Measurements from ENCODE around the gene C1orf210.

C1orf210 gene

GRCh38 chr1:43307458-43308158 is 22.2 kb upstream of the C1orf210 start:
- no peak overlapping the region for H3K27ac ChIP-seq (replicated peaks; ENCODE audit: low read length)
- H3K4me3 ChIP-seq (ENCODE audit: low read length in 2 of 2): no peak overlapping the region
- no peaks in the 10 kb centered on the region for H3K79me1 ChIP-seq (ENCODE audit: low read depth, low read length)
- H3K18ac ChIP-seq (ENCODE audit: low read length): no peak overlapping the region
- H2AFZ ChIP-seq (ENCODE audit: low read length): no peak overlapping the region
- peaks cover 0 to 2% (median 0%) of the 10 kb centered on the region in 3 experiments for H3K27me3 ChIP-seq (ENCODE audit: control insufficient read depth in 3 of 3, insufficient read depth in 3 of 3, low read depth in 1 of 3, low read length in 3 of 3)
- H3K9me3 ChIP-seq (replicated peaks in 1 of 2; ENCODE audit: control insufficient read depth in 2 of 2, insufficient read depth in 1 of 2, low read depth in 1 of 2, low read length in 2 of 2): no peaks in the 10 kb centered on the region
- H2BK12ac ChIP-seq (ENCODE audit: low read length): no peak overlapping the region
- DNase-seq (ENCODE audit: low spot score): no peak
- H3K36me3 ChIP-seq (replicated peaks in 1 of 2; ENCODE audit: control insufficient read depth in 2 of 2, insufficient read depth in 2 of 2, low read length in 2 of 2): no peaks in the 10 kb centered on the region
- no CpG with 5 or more reads among the region's 9 CpGs for WGBS, 2 donors (ENCODE audit: extremely low coverage in 2 of 2, insufficient read length in 2 of 2, insufficient replicate concordance in 1 of 2)
- H3K4me2 ChIP-seq (ENCODE audit: insufficient read depth, low read length, poor library complexity, severe bottlenecking): no peak overlapping the region
- no peak overlapping the region for H3K4ac ChIP-seq (ENCODE audit: low read length)
- no peak overlapping the region for H4K8ac ChIP-seq (ENCODE audit: low read depth, low read length)
- H3K14ac ChIP-seq (ENCODE audit: low read length): no peak overlapping the region
- H3K4me1 ChIP-seq (ENCODE audit: control insufficient read depth in 2 of 2, insufficient read depth in 1 of 2, low read depth in 1 of 2, low read length in 2 of 2): peaks cover 2 to 3% of the 10 kb centered on the region in 2 donors
- no peak overlapping the region for H2BK5ac ChIP-seq (ENCODE audit: low read length)
- no peak overlapping the region for H2BK15ac ChIP-seq (ENCODE audit: low read length)
- no peak overlapping the region for H3K23ac ChIP-seq (ENCODE audit: low read depth, low read length, poor library complexity)
- no peak overlapping the region for H2BK120ac ChIP-seq (ENCODE audit: low read depth, low read length)
- no peak overlapping the region for H3K9ac ChIP-seq (ENCODE audit: low read depth, low read length, poor library complexity)
- H2AK5ac ChIP-seq (ENCODE audit: low read depth, low read length): peak overlapping the region; percentile 7
- H4K91ac ChIP-seq (ENCODE audit: low read depth, low read length, poor library complexity): no peak overlapping the region

DNA sequence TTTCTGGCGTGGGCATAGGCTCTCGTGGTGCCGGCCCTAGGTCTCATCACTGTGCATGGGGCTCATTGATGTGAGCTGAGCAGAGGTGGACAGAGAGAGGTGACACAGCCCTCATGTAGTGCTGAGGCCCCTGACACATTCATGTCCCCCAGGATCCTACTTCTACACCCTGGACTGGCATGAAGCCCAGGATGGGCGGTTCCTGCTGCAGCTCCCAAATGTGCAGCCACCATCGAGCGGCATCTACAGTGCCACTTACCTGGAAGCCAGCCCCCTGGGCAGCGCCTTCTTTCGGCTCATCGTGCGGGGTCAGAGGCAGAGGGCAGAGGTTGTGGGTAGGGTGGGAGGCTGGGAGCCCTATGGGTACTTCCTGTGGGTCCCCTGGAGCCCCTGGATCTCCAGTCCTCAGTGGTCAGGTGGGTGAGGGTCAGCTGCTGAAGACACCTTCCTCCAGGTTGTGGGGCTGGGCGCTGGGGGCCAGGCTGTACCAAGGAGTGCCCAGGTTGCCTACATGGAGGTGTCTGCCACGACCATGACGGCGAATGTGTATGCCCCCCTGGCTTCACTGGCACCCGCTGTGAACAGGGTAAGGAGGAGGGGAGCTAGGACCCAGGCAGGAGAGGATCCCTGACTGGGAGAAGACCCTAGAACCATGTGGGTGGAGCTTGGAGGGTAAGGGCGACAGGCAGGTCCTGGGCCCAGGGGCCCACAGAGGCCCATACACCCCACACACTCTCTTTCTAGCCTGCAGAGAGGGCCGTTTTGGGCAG is 21.5 kb upstream of the C1orf210 start:
- H3K27ac ChIP-seq (replicated peaks; ENCODE audit: low read length): no peak overlapping the region
- no peak overlapping the region for H3K4me3 ChIP-seq (ENCODE audit: low read length in 2 of 2)
- no peak overlapping the region for H2AFZ ChIP-seq (ENCODE audit: low read length)
- H2BK12ac ChIP-seq (ENCODE audit: low read length): no peak overlapping the region
- H3K23ac ChIP-seq (ENCODE audit: low read depth, low read length, poor library complexity): peak overlapping the region; percentile 14
- no peaks in the 10 kb centered on the region for H3K79me1 ChIP-seq (ENCODE audit: low read depth, low read length)
- H3K36me3 ChIP-seq (replicated peaks in 1 of 2; ENCODE audit: control insufficient read depth in 2 of 2, insufficient read depth in 2 of 2, low read length in 2 of 2): no peaks in the 10 kb centered on the region
- H2BK5ac ChIP-seq (ENCODE audit: low read length): no peak overlapping the region
- peaks cover 2 to 3% of the 10 kb centered on the region in 2 donors for H3K4me1 ChIP-seq (ENCODE audit: control insufficient read depth in 2 of 2, insufficient read depth in 1 of 2, low read depth in 1 of 2, low read length in 2 of 2)
- no peak overlapping the region for H4K8ac ChIP-seq (ENCODE audit: low read depth, low read length)
- peak overlapping the region; percentile 22 for H2AK5ac ChIP-seq (ENCODE audit: low read depth, low read length)
- no peak overlapping the region for H3K14ac ChIP-seq (ENCODE audit: low read length)
- peaks cover 0 to 2% (median 0%) of the 10 kb centered on the region in 3 experiments for H3K27me3 ChIP-seq (ENCODE audit: control insufficient read depth in 3 of 3, insufficient read depth in 3 of 3, low read depth in 1 of 3, low read length in 3 of 3)
- H3K18ac ChIP-seq (ENCODE audit: low read length): peak overlapping the region; percentile 0
- H4K91ac ChIP-seq (ENCODE audit: low read depth, low read length, poor library complexity): no peak overlapping the region
- no peak for DNase-seq (ENCODE audit: low spot score)
- H3K9ac ChIP-seq (ENCODE audit: low read depth, low read length, poor library complexity): no peak overlapping the region
- no CpG with 5 or more reads among the region's 17 CpGs for WGBS, 2 donors (ENCODE audit: extremely low coverage in 2 of 2, insufficient read length in 2 of 2, insufficient replicate concordance in 1 of 2)
- no peak overlapping the region for H3K4ac ChIP-seq (ENCODE audit: low read length)
- H2BK120ac ChIP-seq (ENCODE audit: low read depth, low read length): no peak overlapping the region
- H2BK15ac ChIP-seq (ENCODE audit: low read length): no peak overlapping the region
- H3K9me3 ChIP-seq (replicated peaks in 1 of 2; ENCODE audit: control insufficient read depth in 2 of 2, insufficient read depth in 1 of 2, low read depth in 1 of 2, low read length in 2 of 2): no peaks in the 10 kb centered on the region
- no peak overlapping the region for H3K4me2 ChIP-seq (ENCODE audit: insufficient read depth, low read length, poor library complexity, severe bottlenecking)

- Histone ChIP-seq H3K14ac (ENCODE audit: low read length) (no peak overlapping the region), H3K23ac (ENCODE audit: low read depth, low read length, poor library complexity) (no peak overlapping the region), H3K4me3 (ENCODE audit: low read length in 2 of 2) (no peak overlapping the region), H3K36me3 (replicated peaks in 1 of 2; ENCODE audit: control insufficient read depth in 2 of 2, insufficient read depth in 2 of 2, low read length in 2 of 2) (no peaks in the 10 kb centered on the region), H4K8ac (ENCODE audit: low read depth, low read length) (no peak overlapping the region), H2AK5ac (ENCODE audit: low read depth, low read length) (no peak overlapping the region), H3K79me1 (ENCODE audit: low read depth, low read length) (no peaks in the 10 kb centered on the region), H3K27ac (replicated peaks; ENCODE audit: low read length) (no peak overlapping the region), H3K9ac (ENCODE audit: low read depth, low read length, poor library complexity) (no peak overlapping the region), H3K4me1 (ENCODE audit: control insufficient read depth in 2 of 2, insufficient read depth in 1 of 2, low read depth in 1 of 2, low read length in 2 of 2) (peaks cover 2 to 3% of the 10 kb centered on the region in 2 donors), H3K4ac (ENCODE audit: low read length) (no peak overlapping the region), H3K4me2 (ENCODE audit: insufficient read depth, low read length, poor library complexity, severe bottlenecking) (no peak overlapping the region), H3K9me3 (replicated peaks in 1 of 2; ENCODE audit: control insufficient read depth in 2 of 2, insufficient read depth in 1 of 2, low read depth in 1 of 2, low read length in 2 of 2) (no peaks in the 10 kb centered on the region), H2BK5ac (ENCODE audit: low read length) (no peak overlapping the region), H4K91ac (ENCODE audit: low read depth, low read length, poor library complexity) (no peak overlapping the region), H3K27me3 (ENCODE audit: control insufficient read depth in 3 of 3, insufficient read depth in 3 of 3, low read depth in 1 of 3, low read length in 3 of 3) (peaks cover 0 to 2% (median 0%) of the 10 kb centered on the region in 3 experiments), H2BK15ac (ENCODE audit: low read length) (no peak overlapping the region), H2BK120ac (ENCODE audit: low read depth, low read length) (no peak overlapping the region), H3K18ac (ENCODE audit: low read length) (peak overlapping the region; percentile 0), H2AFZ (ENCODE audit: low read length) (no peak overlapping the region), H2BK12ac (ENCODE audit: low read length) (no peak overlapping the region)
- WGBS, 2 donors (ENCODE audit: extremely low coverage in 2 of 2, insufficient read length in 2 of 2, insufficient replicate concordance in 1 of 2): no CpG with 5 or more reads among the region's 6 CpGs
- no peak for DNase-seq (ENCODE audit: low spot score)
These were observed 20.7 kb upstream of the C1orf210 start for GRCh38 chr1:43305926-43306687.

GRCh38 chr1:43305461-43305860 is 20.1 kb upstream of the C1orf210 start:
- Histone ChIP-seq H3K9ac (ENCODE audit: low read depth, low read length, poor library complexity) (no peak overlapping the region), H3K4me3 (ENCODE audit: low read length in 2 of 2) (no peak overlapping the region), H4K91ac (ENCODE audit: low read depth, low read length, poor library complexity) (no peak overlapping the region), H3K27me3 (ENCODE audit: control insufficient read depth in 3 of 3, insufficient read depth in 3 of 3, low read depth in 1 of 3, low read length in 3 of 3) (peaks cover 0 to 2% (median 0%) of the 10 kb centered on the region in 3 experiments), H3K4me2 (ENCODE audit: insufficient read depth, low read length, poor library complexity, severe bottlenecking) (no peak overlapping the region), H3K27ac (replicated peaks; ENCODE audit: low read length) (no peak overlapping the region), H3K36me3 (replicated peaks in 1 of 2; ENCODE audit: control insufficient read depth in 2 of 2, insufficient read depth in 2 of 2, low read length in 2 of 2) (no peaks in the 10 kb centered on the region), H2BK15ac (ENCODE audit: low read length) (no peak overlapping the region), H3K4me1 (ENCODE audit: control insufficient read depth in 2 of 2, insufficient read depth in 1 of 2, low read depth in 1 of 2, low read length in 2 of 2) (peaks cover 3 to 6% of the 10 kb centered on the region in 2 donors), H3K18ac (ENCODE audit: low read length) (no peak overlapping the region), H3K14ac (ENCODE audit: low read length) (no peak overlapping the region), H4K8ac (ENCODE audit: low read depth, low read length) (no peak overlapping the region), H3K9me3 (replicated peaks in 1 of 2; ENCODE audit: control insufficient read depth in 2 of 2, insufficient read depth in 1 of 2, low read depth in 1 of 2, low read length in 2 of 2) (no peaks in the 10 kb centered on the region), H3K79me1 (ENCODE audit: low read depth, low read length) (no peaks in the 10 kb centered on the region), H3K4ac (ENCODE audit: low read length) (no peak overlapping the region), H2BK5ac (ENCODE audit: low read length) (no peak overlapping the region), H2BK12ac (ENCODE audit: low read length) (no peak overlapping the region), H2AFZ (ENCODE audit: low read length) (no peak overlapping the region), H2BK120ac (ENCODE audit: low read depth, low read length) (no peak overlapping the region), H3K23ac (ENCODE audit: low read depth, low read length, poor library complexity) (no peak overlapping the region), H2AK5ac (ENCODE audit: low read depth, low read length) (no peak overlapping the region)
- DNase-seq (ENCODE audit: low spot score): no peak
- no CpG with 5 or more reads among the region's 3 CpGs for WGBS, 2 donors (ENCODE audit: extremely low coverage in 2 of 2, insufficient read length in 2 of 2, insufficient replicate concordance in 1 of 2)
